ENCODE data around the gene CCM2L.
"Not testable (repeated sequence)": the region's sequence is repeated elsewhere in the genome, so short reads cannot be mapped to it uniquely, and the experiment has no call there.

- not testable (repeated sequence) for TF ChIP-seq CTCF (IDR thresholded peaks at IDR 0.05; ENCODE audit: low read depth, low read length, poor library complexity, severe bottlenecking); EZH2phosphoT487 (IDR thresholded peaks at IDR 0.05; ENCODE audit: borderline replicate concordance, low read length)
These were observed 23.5 kb downstream of the CCM2L start for GRCh38 chr20:32033721-32034120.
